Endothelial cell of umbilical vein (primary cell): ENCODE data around the gene AMIGO3. TPM values are rescaled to one million over a fixed set of nuclear protein-coding genes. Genes with fewer than 3 reads are reported as not detected.

Experiments used
- BruUV-seq: library from RNA; stranded (reverse); fragments of 400-500 nt; replicated peaks from 2 replicates; lab custom pipeline; 2021; lab: Mats Ljungman, UMichigan
- CTCF ChIA-PET: fragments of 300-600, 350-600 bp; sonication (Branson Sonifier 250); formaldehyde crosslinking; loops from one replicate; lab custom pipeline; 2021; ENCODE audit warnings: antibody characterized with exemption, inconsistent platforms; lab: Charles Lee
- POLR2A ChIA-PET: fragments of 300-600, 350-600 bp; sonication (Branson Sonifier 250); formaldehyde crosslinking; loops from one replicate; lab custom pipeline; 2021; ENCODE audit warnings: antibody characterized with exemption, inconsistent platforms; lab: Charles Lee
- DNase-seq: peaks from one replicate; pipeline ENCODE4 v3.0.0-alpha.2; 2011; ENCODE audit warnings: low read depth, low spot score
- FAIRE-seq: peaks from 2 replicates; lab custom pipeline; 2011; peaks lifted over from hg19 to GRCh38; lab: Jason Lieb, UNC
- H2AFZ ChIP-seq: 2 replicates; pipeline ENCODE4 v1.6.0; 2012; ENCODE audit warnings: low read depth, low read length, control low read depth, inconsistent platforms
- H3K27ac ChIP-seq: 2 replicates; pipeline ENCODE4 v1.5.1; 2011; ENCODE audit warnings: low read depth, mild to moderate bottlenecking, control low read depth, low read length, moderate library complexity; ENCODE audit not compliant: insufficient read depth
- H3K27me3 ChIP-seq, 2 experiments: 2 replicates each; pipeline versions ENCODE4 v1.6.0 to v1.6.1; 2011; ENCODE audit warnings: low read length in 2 of 2, mixed read lengths in 1 of 2; ENCODE audit not compliant: control insufficient read depth in 2 of 2, insufficient read depth in 2 of 2
- H3K36me3 ChIP-seq, 2 experiments: 2 replicates in 1 of 2; 3 replicates in 1 of 2; pipeline ENCODE4 v1.5.1; 2011; ENCODE audit warnings: low read length in 2 of 2, mild to moderate bottlenecking in 1 of 2, moderate library complexity in 1 of 2; ENCODE audit not compliant: control insufficient read depth in 2 of 2, insufficient read depth in 2 of 2; ENCODE audit errors: extremely low read depth in 1 of 2
- H3K4me1 ChIP-seq: 3 replicates; pipeline ENCODE4 v1.5.1; 2011; ENCODE audit warnings: mild to moderate bottlenecking, low read length; ENCODE audit not compliant: control insufficient read depth, insufficient read depth; ENCODE audit errors: extremely low read depth
- H3K4me2 ChIP-seq: 2 replicates; pipeline ENCODE4 v1.6.1; 2011; ENCODE audit warnings: low read length, control low read depth, mixed read lengths; ENCODE audit not compliant: insufficient read depth
- H3K4me3 ChIP-seq, 3 experiments: fragments of 200-600 bp in 1 of 3; sonication (generic), shearing (Covaris generic) in 1 of 3; replicated peaks in 1 of 3; 2 replicates each; pipeline ENCODE4 v1.5.1; 2011 to 2016; ENCODE audit warnings: control low read depth in 3 of 3, low read length in 3 of 3, mild to moderate bottlenecking in 2 of 3, inconsistent platforms in 1 of 3, low read depth in 1 of 3, moderate library complexity in 1 of 3; ENCODE audit not compliant: insufficient read depth in 1 of 3
- H3K79me2 ChIP-seq: 2 replicates; pipeline ENCODE4 v1.6.0; 2012; ENCODE audit warnings: low read length, inconsistent platforms; ENCODE audit not compliant: control insufficient read depth, insufficient read depth
- H3K9ac ChIP-seq: replicated peaks from 2 replicates; pipeline ENCODE3; 2011; ENCODE audit warnings: low read length, control low read depth; ENCODE audit not compliant: insufficient read depth; ENCODE audit errors: extremely low read depth
- H3K9me1 ChIP-seq: replicated peaks from 3 replicates; pipeline ENCODE4 v1.6.0; 2011; ENCODE audit warnings: mild to moderate bottlenecking, low read length; ENCODE audit not compliant: control insufficient read depth, insufficient read depth; ENCODE audit errors: extremely low read depth
- H3K9me3 ChIP-seq: replicated peaks from 2 replicates; pipeline ENCODE4 v1.5.1; 2012; ENCODE audit warnings: low read length, inconsistent platforms; ENCODE audit not compliant: control insufficient read depth, insufficient read depth
- H4K20me1 ChIP-seq: replicated peaks from 2 replicates; pipeline ENCODE3; 2011; ENCODE audit warnings: mild to moderate bottlenecking, low read length; ENCODE audit not compliant: control insufficient read depth, insufficient read depth; ENCODE audit errors: extremely low read depth
- EZH2 ChIP-seq: IDR thresholded peaks from 2 replicates; pipeline ENCODE4 v1.6.1; 2012; ENCODE audit warnings: borderline replicate concordance, low read depth, mild to moderate bottlenecking, moderate library complexity, low read length, inconsistent platforms; ENCODE audit not compliant: severe bottlenecking
- FOS ChIP-seq: IDR thresholded peaks from 2 replicates; pipeline ENCODE4 v1.6.1; 2011; ENCODE audit warnings: mild to moderate bottlenecking, low read length, moderate library complexity, borderline replicate concordance; ENCODE audit not compliant: insufficient read depth
- GATA2 ChIP-seq: IDR thresholded peaks from 2 replicates; pipeline ENCODE4 v1.7.0; 2011; ENCODE audit warnings: low read depth, mild to moderate bottlenecking, moderate library complexity, mixed read lengths, low read length; ENCODE audit not compliant: insufficient read length, insufficient read depth
- JUN ChIP-seq: IDR thresholded peaks from 2 replicates; pipeline ENCODE4 v1.6.1; 2011; ENCODE audit warnings: borderline replicate concordance, low read depth; ENCODE audit not compliant: insufficient read length, insufficient read depth
- MYC ChIP-seq: IDR thresholded peaks from one replicate; pipeline ENCODE4 v1.6.1; 2011; ENCODE audit warnings: mild to moderate bottlenecking, low read depth, low read length
- POLR2A ChIP-seq: IDR thresholded peaks from 2 replicates; pipeline ENCODE4 v1.6.1; 2012; ENCODE audit warnings: low read depth, mild to moderate bottlenecking, control low read depth, low read length
- POLR2AphosphoS5 ChIP-seq: IDR thresholded peaks from 2 replicates; pipeline ENCODE4 v1.6.1; 2012; ENCODE audit warnings: low read depth, mild to moderate bottlenecking, control low read depth, low read length, moderate library complexity; ENCODE audit not compliant: insufficient read depth
- dilution Hi-C: fragments of 300-500 bp; cut with MboI; formaldehyde crosslinking; loops from one replicate; pipeline ENCODE4 v1.15.0; 2019; ENCODE audit warnings: low sequenced_read_pairs; ENCODE audit not compliant: extremely low pct_ligation_motif_present
- intact Hi-C: fragments of 100-400 bp; cut with micrococcal nuclease; formaldehyde crosslinking; loops from one replicate; pipeline ENCODE4 v1.10.0; 2022
- polyA plus RNA-seq, 4 experiments: library from polyadenylated mRNA; depleted of rRNA in 3 of 4; stranded (reverse) in 3 of 4; unstranded in 1 of 4; fragments of >200 nt; gene quantifications; 2 replicates each; pipeline versions ENCODE4 v1.2.1 to v1.2.3, GENCODE V29; 2011 to 2012; ENCODE audit warnings: missing spikeins in 1 of 4
- total RNA-seq: library from RNA; stranded (reverse); gene quantifications from 2 replicates; pipeline ENCODE4 v1.2.3, GENCODE V29; 2021
- TF ChIP-seq, protein P1 (sequence below): IDR thresholded peaks from 2 replicates; pipeline ENCODE4 v1.6.1; 2011; ENCODE audit not compliant: insufficient read depth, insufficient read length
- TF ChIP-seq, protein P2 (sequence below), 2 donors: IDR thresholded peaks; 1 replicate in 1 of 2; 2 replicates in 1 of 2; pipeline ENCODE4 v1.5.1; 2011; ENCODE audit warnings: low read length in 2 of 2, mild to moderate bottlenecking in 2 of 2, moderate library complexity in 2 of 2, control low read depth in 1 of 2, inconsistent platforms in 1 of 2, low read depth in 1 of 2; ENCODE audit not compliant: insufficient read depth in 1 of 2; ENCODE audit errors: extremely low read depth in 1 of 2

Gene AMIGO3
- total and polyA plus RNA-seq, 2 donors (not counting 3 experiments of a cell fraction or from before 2014, with no cell fraction given) = 0.21 TPM; not detected in 1

GRCh38 chr3:49722896-49723295, 3.4 kb upstream of the AMIGO3 start:
- peak overlapping the region; percentile 84 for H3K27ac ChIP-seq
- H2AFZ ChIP-seq = no peak overlapping the region
- ChIA-PET CTCF (interaction anchor here (1.2 to 2.9 kb wide), 2 partner anchors 116 to 183 kb away, joined by 3 to 9 read pairs; no protein-coding TSS in a partner anchor), POLR2A (no interaction called here)
- BruUV-seq = no TSS peak
- H4K20me1 ChIP-seq = no peaks in the 10 kb centered on the region
- H3K27me3 ChIP-seq = no peaks in the 10 kb centered on the region
- FAIRE-seq (no peak), DNase-seq (no peak)
- H3K36me3 ChIP-seq = peaks cover 6 to 40% of the 10 kb centered on the region in 2 experiments
- no peaks in the 10 kb centered on the region for H3K9me1 ChIP-seq
- peak overlapping the region; percentile 98 for H3K9ac ChIP-seq
- TF ChIP-seq GATA2 (no peak), JUN (no peak), MYC (no peak), POLR2AphosphoS5 (no peak), EZH2 (no peak), POLR2A (no peak), FOS (no peak)
- TF ChIP-seq, protein P1, sequence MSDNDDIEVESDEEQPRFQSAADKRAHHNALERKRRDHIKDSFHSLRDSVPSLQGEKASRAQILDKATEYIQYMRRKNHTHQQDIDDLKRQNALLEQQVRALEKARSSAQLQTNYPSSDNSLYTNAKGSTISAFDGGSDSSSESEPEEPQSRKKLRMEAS = no peak
- TF ChIP-seq, protein P2, sequence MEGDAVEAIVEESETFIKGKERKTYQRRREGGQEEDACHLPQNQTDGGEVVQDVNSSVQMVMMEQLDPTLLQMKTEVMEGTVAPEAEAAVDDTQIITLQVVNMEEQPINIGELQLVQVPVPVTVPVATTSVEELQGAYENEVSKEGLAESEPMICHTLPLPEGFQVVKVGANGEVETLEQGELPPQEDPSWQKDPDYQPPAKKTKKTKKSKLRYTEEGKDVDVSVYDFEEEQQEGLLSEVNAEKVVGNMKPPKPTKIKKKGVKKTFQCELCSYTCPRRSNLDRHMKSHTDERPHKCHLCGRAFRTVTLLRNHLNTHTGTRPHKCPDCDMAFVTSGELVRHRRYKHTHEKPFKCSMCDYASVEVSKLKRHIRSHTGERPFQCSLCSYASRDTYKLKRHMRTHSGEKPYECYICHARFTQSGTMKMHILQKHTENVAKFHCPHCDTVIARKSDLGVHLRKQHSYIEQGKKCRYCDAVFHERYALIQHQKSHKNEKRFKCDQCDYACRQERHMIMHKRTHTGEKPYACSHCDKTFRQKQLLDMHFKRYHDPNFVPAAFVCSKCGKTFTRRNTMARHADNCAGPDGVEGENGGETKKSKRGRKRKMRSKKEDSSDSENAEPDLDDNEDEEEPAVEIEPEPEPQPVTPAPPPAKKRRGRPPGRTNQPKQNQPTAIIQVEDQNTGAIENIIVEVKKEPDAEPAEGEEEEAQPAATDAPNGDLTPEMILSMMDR (IDR thresholded peaks at IDR 0.05; ENCODE audit: extremely low read depth in 1 of 2, insufficient read depth in 1 of 2, low read depth in 1 of 2, low read length in 2 of 2) = no peak
- H3K4me3 ChIP-seq = peak overlapping the region; percentile 59 to 85 (median 81)
- peaks cover 19% of the 10 kb centered on the region for H3K4me1 ChIP-seq
- peak overlapping the region; percentile 83 for H3K4me2 ChIP-seq
- peaks cover 13% of the 10 kb centered on the region for H3K79me2 ChIP-seq
- H3K9me3 ChIP-seq = no peaks in the 10 kb centered on the region
- dilution Hi-C loops (no loop called here), intact Hi-C loops (loop anchor here (10.0 kb wide), 1 partner anchor 362 kb away; the partner anchor contains the start of gene RBM5)
